Hematopoietic multipotent progenitor cell treated with erythropoietin and hydrocortisone succinate and interleukin-3 and kit ligand, for 15 days (in vitro differentiated cells): Measurements from ENCODE around the gene CHD9.
"Not testable (repeated sequence)": the region's sequence is repeated elsewhere in the genome, so short reads cannot be mapped to it uniquely, and the experiment has no call there.

Source experiments
- DNase-seq: peaks from one replicate; pipeline ENCODE4 v3.0.0-alpha.2; 2015; ENCODE audit warnings: low spot score

Gene CHD9

DNA sequence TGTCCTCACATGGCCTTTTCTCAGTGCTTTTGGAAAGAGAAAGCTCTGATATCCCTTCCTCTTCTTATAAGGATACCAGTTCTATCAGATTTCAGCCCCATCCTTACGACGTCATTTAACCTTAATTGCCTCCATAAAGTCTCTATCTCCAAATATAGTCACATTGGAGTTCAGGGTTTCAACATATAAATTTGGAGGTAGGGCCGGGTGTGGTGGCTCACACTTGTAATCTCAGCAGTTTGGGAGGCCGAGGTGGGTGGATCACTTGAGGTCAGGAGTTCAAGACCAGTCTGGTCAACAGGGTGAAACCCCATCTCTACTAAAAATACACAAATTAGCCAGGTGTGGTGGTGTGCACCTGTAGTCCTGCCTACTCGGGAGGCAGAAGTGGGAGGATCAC is 7.3 kb upstream of the CHD9 start:
- DNase-seq: not testable (repeated sequence)

DNA sequence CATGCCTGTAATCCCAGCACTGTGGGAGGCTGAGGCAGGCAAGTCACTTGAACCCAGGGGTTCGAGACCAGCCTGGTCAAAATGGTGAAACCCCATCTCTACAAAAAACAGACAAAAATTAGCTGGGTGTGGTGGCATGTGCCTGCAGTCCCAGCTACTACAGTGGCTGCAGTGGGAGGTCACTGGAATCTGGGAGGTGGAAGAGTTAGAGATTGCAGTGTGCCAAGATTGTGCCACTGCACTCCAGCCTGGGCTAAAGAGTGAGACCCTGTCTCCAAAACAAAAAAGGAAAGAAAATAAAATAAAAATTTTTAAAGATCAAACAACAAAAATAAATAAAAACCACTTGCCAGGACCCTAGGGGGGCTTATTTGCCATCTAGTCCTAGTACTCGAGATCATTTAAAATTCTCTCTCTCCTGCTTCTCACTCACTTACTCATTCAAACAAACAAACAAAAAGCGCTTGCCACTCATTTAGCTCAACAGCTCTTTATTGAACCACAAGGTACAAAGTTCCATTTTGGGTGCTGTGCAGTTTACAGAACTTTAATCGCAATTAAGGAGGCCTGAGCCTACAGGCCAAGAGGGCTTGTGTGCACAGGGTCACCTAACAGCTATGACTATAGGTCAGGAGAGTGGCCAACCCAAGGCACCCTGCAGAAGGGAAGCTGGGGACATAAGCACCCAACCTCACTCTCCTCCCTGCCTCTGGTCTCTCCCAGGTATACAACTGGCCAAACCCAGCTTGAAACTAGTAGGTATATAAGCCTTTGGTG is 6.5 kb upstream of the CHD9 start:
- no peak for DNase-seq

DNA sequence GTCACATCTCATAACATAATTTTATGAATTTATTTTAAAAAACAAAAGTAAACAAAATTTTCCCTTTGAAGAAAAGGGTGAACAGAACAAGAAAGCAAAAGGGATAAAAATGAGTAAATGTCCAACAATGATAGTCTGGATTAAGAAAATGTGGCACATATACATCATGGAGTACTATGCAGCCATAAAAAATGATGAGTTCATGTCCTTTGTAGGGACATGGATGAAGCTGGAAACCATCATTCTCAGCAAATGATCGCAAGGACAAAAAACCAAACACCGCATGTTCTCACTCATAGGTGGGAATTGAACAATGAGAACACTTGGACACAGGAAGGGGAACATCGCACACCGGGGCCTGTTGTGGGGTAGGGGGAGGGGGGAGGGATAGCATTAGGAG is 3.5 kb upstream of the CHD9 start:
- DNase-seq: not testable (repeated sequence)

DNA sequence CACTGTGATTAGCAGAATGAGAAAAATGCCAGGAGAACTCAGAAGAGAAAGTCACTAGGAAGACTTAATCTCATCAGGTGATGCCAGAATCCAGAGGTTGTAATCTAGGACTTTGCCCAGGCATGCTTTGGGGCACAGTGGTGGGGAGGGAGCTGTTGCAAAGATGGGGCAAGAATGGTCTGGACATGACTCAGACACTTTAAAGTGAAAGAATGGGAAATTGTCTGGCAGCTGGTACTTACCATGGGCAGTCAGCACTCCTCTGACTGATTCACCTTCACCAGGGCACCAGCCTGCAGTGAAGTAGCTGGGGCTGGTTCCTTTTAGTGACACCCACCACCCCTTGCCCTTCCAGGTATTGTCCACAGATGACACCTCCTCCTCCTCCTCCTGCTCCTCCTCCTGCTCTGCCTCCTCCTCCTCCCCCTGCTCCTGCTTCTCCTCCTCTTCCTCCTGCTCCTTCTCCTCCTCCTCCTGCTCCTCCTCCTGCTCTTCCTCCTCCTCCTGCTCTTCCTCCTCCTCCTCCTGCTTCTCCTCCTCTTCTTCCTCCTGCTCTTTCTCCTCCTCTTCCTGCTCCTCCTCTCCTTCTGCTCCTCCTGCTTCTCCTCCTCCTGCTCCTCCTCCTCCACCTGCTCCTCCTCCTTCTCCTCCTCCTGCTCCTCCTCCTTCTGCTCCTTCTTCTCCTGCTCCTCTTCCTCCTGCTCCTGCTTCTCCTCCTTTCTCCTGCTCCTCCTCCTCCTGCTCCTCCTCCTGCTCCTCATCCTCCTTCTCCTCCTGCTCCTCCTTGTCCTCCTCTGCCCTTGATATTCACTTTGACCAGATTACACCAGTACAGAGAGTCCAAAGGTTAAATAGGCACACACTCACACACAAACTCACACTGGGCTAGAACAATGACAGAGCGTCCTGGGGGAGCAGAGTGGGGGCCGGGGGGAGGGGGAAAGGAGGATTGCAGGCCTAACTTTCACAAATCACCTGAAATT is 2.0 kb upstream of the CHD9 start, which contains the start of gene CHD9NB:
TSS of gene CHD9NB (minus strand) at position 379 of the 983 bp plus-strand sequence. CDS start 8,739 bp downstream, outside the sequence.
- no peak for DNase-seq

DNA sequence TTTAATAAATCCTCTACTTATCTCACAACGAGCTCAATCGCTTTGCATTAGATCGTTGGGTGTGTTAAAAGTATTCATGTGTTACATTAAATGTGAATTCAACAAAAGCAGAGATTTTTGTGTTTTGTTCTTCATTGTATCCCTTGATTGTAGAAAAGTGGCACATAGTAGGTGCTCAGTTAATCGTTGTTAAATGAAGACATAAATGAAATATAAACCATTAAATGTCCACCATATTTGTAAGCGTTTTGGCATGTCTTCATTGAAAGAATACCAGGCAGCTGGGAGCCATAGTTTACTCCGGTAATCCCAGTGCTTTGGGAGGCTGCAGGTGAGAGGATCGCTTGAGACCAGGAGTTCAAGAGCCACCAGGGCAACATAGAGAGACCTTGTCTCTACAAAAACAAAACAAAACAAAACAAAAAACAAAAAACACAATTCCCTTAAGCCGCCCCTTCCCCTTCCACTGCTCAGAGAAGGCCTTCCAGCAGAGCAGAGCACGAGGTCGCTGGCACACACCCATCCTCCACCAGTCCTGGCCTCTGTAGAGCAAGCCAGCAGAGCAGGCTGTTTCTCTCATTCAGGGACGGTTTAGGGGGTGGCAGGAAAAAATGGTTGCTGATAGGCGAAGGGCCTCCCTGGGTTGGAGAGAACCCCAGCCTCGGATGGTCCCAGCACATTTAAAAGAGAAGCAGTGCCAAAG is 673 bp upstream of the CHD9 start:
- no peak for DNase-seq

DNA sequence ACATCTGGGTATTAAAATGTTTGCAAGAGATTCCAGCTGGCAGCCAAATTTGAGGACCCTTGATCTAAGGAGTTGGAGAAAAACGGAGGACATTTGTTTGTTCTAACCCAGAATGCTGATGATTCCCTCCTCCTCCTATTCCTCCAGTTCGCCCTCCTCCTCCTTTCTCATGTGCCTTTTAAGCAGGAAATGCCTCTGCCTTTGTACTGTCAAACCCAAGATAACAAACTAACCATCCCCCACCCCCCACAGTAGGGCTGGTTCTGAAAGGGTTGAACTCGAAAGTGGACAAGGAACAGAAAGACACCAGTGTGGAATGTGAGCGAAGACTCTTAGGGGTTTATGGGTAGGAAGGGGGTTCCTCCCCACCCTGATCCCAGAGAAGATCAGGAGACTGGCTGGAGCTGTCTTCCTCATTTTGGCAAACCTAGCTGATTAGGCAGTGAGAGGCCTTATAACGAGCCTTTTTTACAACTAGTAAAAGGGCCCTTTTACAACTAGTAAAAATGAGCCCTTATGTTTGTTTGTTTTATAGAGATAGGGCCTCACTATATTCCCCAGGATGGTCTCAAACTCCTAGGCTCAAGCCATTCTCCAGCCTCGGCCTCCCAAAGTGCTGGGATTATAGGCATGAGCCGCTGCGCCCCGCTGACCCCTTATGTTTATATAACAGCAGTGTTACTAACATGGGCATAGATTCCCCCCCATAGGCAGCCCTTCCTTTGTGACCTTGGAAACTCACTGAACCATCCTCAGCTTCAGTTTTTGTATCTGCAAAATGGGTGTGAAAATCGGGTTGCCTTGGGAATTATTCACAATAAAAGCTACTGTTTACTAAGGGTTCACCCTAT is 975 bp downstream of the CHD9 start:
- DNase-seq: peak; percentile 28

DNA sequence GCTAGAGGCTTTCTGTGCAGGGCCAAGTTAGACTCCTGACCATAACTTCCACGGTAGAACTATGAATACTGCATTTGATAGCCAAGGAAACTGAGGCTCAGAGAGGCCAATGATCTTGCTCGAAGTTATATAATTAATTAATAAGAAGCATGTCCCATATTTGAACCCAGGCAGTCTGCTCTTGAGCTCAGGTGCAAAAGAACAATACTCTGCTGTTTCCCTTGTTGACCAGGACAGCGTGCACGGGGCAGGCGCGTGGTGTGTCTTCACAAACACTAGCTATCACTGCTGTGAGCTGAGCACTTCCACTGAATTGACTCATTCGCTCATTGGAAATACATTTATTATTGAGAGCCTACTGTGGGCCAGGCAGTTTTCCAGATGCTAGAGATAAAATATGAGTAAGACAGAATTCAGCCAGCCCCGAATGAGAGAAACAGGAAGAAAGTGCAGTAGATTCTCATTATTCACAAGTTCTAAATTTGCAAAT is 1.6 kb downstream of the CHD9 start:
- no peak for DNase-seq

DNA sequence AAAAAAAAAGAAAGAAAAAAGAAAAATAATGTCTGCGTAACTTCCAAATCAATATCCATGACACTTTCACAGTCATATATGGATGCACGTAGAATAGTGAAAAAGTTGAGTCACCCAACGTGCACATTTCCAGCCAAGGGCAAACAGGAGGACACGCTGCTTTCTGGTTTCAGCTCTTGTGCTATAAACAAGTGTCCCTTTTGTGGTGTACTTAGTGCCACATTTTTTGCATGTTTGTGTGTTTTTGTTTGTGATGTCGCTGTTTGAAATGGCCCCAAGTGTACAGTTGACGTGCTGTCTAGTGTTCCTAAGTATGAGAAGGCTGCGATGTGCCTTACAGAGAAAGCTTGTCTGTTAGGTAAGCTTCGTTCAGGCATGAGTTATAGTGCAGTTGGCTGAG is 2.9 kb downstream of the CHD9 start:
- no peak for DNase-seq

DNA sequence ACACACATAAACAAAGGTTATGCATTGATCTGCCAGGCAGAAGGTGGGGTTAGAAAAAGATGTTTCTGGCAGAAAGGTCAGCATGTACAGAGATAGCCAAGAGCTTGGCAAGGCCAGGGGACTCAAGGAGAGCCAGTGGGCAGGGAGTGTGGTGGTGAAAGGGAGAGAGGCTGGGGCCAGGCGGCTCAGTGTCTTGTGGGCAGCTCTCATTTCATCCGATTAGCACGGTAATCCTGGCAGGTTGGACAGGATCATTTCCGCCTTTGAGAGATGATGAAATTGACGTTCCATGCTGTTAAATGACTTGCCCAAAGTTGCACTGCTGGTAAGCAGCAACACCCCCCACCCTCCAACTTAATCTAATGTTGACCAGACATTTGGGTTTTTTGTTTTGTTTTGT is 3.6 kb downstream of the CHD9 start:
- no peak for DNase-seq

DNA sequence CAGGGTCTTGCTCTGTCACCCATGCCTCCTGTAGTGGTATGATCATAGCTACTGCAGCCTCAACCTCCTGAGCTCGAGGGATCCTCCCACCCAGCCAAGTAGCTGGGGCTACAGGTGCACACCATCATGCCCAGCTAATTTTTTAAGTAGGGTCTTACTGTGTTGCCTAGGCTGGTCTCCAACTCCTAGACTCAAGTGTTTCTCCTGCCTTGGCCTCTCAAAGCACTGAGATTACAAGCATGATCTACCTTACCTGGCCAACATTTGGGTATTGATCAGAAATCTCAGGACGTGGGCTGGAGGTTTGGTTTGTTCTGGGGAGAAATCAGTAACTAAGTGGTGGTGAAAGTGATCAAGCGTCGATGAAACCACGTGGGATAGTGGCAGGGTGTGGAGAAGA is 4.1 kb downstream of the CHD9 start:
- DNase-seq: no peak

DNA sequence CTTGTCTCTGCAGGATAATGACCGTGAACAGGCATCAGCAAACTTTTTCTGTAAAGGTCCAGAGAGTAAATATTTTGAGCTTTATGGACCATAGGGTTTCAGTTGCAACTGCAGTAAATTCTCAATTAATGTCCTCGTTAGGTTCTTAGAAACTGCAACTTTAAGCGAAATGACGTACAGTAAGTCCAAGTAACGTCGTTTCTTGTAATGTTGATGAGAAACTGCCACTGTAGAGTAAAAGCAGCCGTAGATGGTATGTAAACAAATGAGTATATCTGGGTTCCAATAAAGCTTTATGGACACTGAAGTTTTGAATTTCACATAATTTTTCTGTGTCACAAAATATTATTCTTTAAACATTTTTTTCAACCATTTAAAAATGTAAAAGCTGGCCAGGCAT is 4.9 kb downstream of the CHD9 start:
- no peak for DNase-seq

DNA sequence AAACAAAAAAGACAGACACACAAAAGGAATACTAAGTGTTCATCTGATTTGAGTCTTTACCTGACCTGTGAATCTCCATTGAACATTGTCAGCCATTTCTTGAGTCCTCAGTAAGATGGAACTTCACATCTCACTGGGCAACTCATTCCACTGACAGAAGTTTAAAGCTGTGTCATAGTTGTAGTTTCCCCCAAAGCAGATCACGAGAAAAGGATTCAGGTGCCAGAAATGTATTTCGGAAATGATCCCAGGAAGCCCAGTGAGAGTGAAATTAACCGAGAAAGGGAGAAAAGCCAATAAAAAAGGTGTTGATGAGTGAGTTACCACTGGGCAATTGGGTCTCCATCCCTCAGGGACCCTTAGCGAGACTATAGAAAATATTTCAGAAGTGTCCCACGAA is 6.5 kb downstream of the CHD9 start:
- no peak for DNase-seq

DNA sequence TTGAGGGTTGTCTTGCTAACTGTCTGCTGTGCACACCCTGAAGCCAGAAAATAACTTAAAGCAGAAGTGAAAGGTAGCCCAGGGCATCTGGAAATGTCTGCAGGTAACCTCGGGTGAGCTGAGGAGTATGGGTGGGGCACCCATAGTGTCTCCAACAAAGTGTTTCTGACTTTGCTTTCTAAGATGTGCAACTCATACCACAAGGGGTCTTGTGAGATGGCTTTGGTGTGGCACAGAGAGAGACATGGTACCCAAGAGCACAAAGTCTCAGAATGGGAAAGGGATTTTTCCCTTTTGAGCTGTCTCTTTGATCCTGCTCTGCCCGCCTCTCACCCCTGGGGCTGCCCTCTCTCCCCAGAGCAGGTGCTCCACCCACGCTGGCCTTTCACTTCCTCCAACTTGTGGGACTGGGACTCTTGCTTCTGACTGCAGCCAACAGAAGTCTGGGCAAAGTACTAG is 6.9 kb downstream of the CHD9 start:
- no peak for DNase-seq

DNA sequence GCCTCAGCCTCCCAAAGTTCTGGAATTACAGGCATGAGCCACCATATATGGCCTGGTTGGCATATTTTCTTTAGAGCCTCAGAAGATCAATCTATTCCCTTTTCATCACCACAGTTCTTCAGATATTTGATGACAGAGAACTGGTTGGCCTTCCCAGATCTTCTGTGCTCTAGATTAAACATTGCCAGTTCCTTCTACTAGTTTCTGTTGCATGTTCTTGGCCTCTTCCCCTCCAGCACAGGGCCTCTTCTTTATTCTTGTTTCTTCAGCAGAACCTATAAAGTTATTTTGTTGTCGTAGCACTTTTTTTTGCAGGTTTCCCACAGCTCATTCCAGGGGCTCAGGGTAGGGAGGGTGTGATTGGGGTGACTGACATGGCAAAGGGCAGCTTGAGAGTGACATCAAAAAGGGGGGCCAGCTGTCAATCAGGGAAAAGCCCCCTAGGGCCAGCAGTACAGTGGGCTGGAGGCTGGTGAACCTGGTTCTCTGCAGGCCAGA is 9.3 kb downstream of the CHD9 start:
- DNase-seq: no peak

DNA sequence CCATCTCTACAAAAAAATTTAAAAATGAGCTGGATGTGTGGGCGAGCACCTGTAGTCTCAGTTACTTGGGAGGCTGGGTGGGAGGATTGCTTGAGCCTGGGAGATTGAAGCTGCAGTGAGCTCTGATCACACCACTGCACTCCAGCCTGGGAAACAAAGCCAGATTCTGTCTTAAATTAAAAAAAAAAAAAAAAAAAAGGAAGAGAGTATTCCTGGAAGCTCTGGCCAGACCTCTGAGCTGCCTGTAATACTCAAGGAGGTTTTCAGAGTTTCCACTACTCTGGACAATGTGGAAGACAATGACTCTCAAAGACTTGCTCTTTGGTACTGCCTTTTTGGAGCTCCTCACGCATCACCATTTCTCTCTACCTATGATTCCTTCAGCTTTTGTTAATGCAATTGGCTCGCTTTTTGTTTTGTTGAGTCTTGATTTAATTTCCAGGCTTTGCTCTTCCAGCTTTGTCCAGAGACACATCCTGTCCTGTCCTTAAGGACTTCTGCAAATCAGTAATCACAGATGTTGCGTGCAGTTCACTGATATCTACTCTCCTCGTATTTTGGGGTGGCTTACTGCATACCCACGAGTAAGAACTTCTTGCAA is 10.8 kb downstream of the CHD9 start:
- no peak for DNase-seq

DNA sequence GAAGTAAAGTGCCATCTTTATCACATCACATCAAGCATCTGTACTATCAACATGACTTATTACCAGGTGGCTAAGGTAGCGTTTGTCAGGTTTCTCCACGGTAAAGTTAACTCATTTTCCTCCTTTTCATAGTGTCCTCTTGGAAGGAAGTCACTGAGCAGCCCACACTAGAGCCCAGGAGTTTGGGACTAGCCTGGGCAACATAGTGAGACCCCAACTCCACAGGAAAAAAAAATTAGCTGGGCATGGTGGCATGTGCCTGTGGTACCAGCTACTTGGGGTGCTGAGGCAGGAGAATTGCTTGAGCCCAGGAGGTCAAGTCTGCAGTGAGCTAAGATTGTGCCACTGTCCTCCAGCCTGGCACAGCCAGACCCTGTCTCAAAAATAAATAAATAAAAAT is 12.9 kb downstream of the CHD9 start:
- no peak for DNase-seq

DNA sequence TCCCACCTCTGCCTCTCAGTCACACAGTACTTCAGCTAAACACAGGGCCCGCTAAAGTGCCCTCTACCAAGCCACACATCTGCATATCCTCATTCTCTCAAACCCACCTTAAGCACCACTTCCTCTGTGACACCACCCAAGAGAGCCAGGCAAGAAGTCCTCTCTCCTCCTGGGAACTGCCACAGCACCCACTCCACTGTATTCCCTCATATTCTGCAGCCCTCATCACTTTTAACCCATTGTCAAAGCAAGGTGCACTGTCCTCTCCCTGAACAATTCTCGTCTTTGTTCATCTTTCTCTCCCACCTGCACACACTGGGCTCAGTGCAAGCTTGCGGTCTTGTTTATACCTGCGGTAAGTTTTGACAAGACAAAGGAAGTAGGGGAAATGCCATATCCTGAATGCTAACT is 13.6 kb downstream of the CHD9 start:
- DNase-seq: no peak

DNA sequence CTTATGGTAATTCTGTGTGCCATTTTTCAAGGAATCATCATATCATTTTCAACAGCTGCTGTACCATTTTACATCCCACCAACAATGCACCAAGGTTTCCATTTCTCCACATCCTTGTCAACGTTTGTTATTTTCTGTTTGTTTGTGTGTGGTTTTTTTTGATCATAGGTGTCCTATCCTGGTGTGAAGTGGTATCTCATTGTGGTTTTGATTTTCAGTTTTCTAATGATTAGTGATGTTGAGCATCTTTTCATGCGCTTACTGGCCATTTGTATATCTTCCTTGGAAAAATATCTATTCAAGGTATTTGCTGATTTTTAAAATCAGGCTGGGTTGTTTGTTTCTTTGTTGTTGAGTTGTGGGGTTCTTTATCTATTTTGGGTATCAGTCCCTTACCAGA is 15.0 kb downstream of the CHD9 start:
- DNase-seq: no peak

DNA sequence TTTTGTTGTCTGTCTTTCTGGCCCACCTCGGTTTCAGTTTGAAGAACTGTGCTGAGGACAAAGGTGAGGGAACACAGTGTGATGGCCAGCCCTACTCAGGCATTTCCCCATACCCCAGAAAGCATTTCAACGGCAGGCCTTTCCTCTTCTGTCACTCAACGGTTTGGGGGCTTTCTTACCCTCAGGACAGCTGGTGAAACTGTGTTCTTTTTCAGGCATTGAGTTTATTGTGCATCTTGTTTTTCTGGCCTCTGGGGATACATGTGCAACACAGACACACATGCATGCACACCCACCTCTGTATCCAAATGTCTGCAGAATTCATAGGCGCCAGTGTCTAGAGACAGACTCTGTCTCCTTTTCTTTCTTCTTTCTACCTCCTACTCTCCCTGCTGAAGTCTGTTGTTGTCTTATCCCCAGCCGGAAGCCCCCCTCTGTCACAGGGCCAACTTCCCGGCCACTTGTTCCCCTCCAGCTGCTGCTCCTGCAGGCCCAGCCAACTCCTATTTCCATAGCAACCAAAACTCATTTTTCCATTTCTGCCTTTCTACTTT is 17.0 kb downstream of the CHD9 start:
- DNase-seq: no peak

DNA sequence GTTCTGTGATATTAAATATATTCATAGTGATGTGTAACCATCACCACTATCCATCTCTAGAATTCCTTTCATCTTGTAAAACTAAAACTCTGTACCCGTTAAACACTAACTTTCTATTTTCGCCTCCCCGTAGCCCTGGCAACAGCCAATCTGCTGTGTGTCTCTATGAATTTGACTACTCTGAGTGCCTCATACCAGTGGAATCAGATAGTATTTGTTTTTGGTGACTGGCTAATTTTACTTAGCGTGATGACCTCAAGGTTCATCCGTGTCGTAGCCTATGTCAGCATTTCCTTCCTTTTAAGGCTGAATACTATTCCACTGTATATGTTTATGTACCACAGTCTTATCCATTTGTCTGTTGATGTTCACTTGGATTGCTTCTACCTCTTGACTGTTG is 18.2 kb downstream of the CHD9 start:
- no peak for DNase-seq
